OCI-M1 (cell line): ENCODE measurements around the gene OSER1.
"Not testable (repeated sequence)": the region's sequence is repeated elsewhere in the genome, so short reads cannot be mapped to it uniquely, and the experiment has no call there.

Experiments
- DNase-seq: peaks from one replicate; lab custom pipeline; 2025; lab: John Stamatoyannopoulos, UW

Gene OSER1

GRCh38 chr20:44200983-44201382 is 9.6 kb downstream of the OSER1 start:
- DNase-seq = no peak

- DNase-seq = no peak
Measured at GRCh38 chr20:44200371-44200770, 10.2 kb downstream of the OSER1 start.

- DNase-seq = no peak
Measured at GRCh38 chr20:44199877-44200276, 10.7 kb downstream of the OSER1 start.

- DNase-seq = peak; percentile 17
Measured at GRCh38 chr20:44198872-44199271, 11.7 kb downstream of the OSER1 start.

GRCh38 chr20:44196271-44196670 is 14.3 kb downstream of the OSER1 start:
- DNase-seq = peak; percentile 20

- peak; percentile 59 for DNase-seq
Measured at GRCh38 chr20:44195605-44196004, 15.0 kb downstream of the OSER1 start.

GRCh38 chr20:44193801-44194200 is 16.8 kb downstream of the OSER1 start:
- DNase-seq = no peak

- DNase-seq = not testable (repeated sequence)
Measured at GRCh38 chr20:44191640-44192039, 18.9 kb downstream of the OSER1 start.

- DNase-seq = peak; percentile 82
Measured at GRCh38 chr20:44190197-44190852, 20.2 kb downstream of the OSER1 start.

GRCh38 chr20:44188752-44189151 is 21.8 kb downstream of the OSER1 start:
- DNase-seq = peak; percentile 57

GRCh38 chr20:44187772-44188709 is 22.5 kb downstream of the OSER1 start:
- no peak for DNase-seq

GRCh38 chr20:44187054-44187771 is 23.4 kb downstream of the OSER1 start, which contains the start of gene JPH2:
Gene JPH2, minus strand, starts transcription at chr20:44187188. Its CDS starts 483 bp downstream, at chr20:44186705.
- DNase-seq = no peak

- DNase-seq = no peak
Measured at GRCh38 chr20:44186674-44187053, 23.9 kb downstream of the OSER1 start.

GRCh38 chr20:44186201-44186600 is 24.4 kb downstream of the OSER1 start:
- DNase-seq = no peak

- no peak for DNase-seq
Measured at GRCh38 chr20:44185574-44185973, 25.0 kb downstream of the OSER1 start.

GRCh38 chr20:44183282-44183681 is 27.3 kb downstream of the OSER1 start:
- no peak for DNase-seq

GRCh38 chr20:44182863-44183262 is 27.7 kb downstream of the OSER1 start:
- DNase-seq = no peak

GRCh38 chr20:44182135-44182765 is 28.3 kb downstream of the OSER1 start:
- no peak for DNase-seq

- DNase-seq = no peak
Measured at GRCh38 chr20:44181611-44182010, 29.0 kb downstream of the OSER1 start.

- no peak for DNase-seq
Measured at GRCh38 chr20:44180814-44181213, 29.8 kb downstream of the OSER1 start.

- DNase-seq = no peak
Measured at GRCh38 chr20:44176833-44177534, 33.6 kb downstream of the OSER1 start.
